GM12878 (cell line): ENCODE results near the gene LAMA4.

ENCODE experiments used
- HCFC1 ChIP-seq: fragments of 150-350 bp; IDR thresholded peaks from 2 replicates; pipeline ENCODE4 v1.6.1; 2014; ENCODE audit warnings: low read length
- MXI1 ChIP-seq: fragments of 150-350 bp; IDR thresholded peaks from 2 replicates; pipeline ENCODE4 v1.6.1; 2011; ENCODE audit warnings: low read depth, mild to moderate bottlenecking, inconsistent platforms, low read length, improper control_type of control experiment
- POLR2A ChIP-seq: IDR thresholded peaks from 2 replicates; pipeline ENCODE4 v1.6.1; 2011; ENCODE audit warnings: low read depth, mild to moderate bottlenecking, low read length
- RFX5 ChIP-seq: IDR thresholded peaks from 2 replicates; pipeline ENCODE4 v1.6.1; 2011; ENCODE audit warnings: low read depth, low read length, improper control_type of control experiment
- SUZ12 ChIP-seq: fragments of 200-600 bp; sonication (generic); IDR thresholded peaks from one replicate; pipeline ENCODE4 v1.6.1; 2018; ENCODE audit warnings: antibody characterized with exemption, mild to moderate bottlenecking; ENCODE audit not compliant: unreplicated experiment
- TCF7 ChIP-seq: IDR thresholded peaks from 2 replicates; pipeline ENCODE4 v1.6.1; 2014; ENCODE audit warnings: antibody characterized with exemption, borderline replicate concordance
- ZNF274 ChIP-seq: IDR thresholded peaks from one replicate; pipeline ENCODE4 v1.8.0; 2011; ENCODE audit not compliant: insufficient read length, insufficient read depth
- TF ChIP-seq, protein P1 (sequence below): fragments of 450-650 bp; formaldehyde crosslinking; IDR thresholded peaks from 2 replicates; pipeline ENCODE4 v1.4.0; 2020; ENCODE audit warnings: mild to moderate bottlenecking, moderate library complexity
- TF ChIP-seq, protein P2 (sequence below): IDR thresholded peaks from 2 replicates; pipeline ENCODE4 v1.6.1; 2011; ENCODE audit warnings: low read depth, mild to moderate bottlenecking, low read length, moderate library complexity, borderline replicate concordance; ENCODE audit errors: extremely low read depth
- TF ChIP-seq, protein P3 (sequence below): fragments of 450-650 bp; IDR thresholded peaks from 2 replicates; pipeline ENCODE4 v1.6.1; 2017; ENCODE audit warnings: mild to moderate bottlenecking
- TF ChIP-seq, protein P4 (sequence below): IDR thresholded peaks from 2 replicates; pipeline ENCODE4 v1.6.1; 2012; ENCODE audit warnings: low read length, inconsistent platforms

DNA sequence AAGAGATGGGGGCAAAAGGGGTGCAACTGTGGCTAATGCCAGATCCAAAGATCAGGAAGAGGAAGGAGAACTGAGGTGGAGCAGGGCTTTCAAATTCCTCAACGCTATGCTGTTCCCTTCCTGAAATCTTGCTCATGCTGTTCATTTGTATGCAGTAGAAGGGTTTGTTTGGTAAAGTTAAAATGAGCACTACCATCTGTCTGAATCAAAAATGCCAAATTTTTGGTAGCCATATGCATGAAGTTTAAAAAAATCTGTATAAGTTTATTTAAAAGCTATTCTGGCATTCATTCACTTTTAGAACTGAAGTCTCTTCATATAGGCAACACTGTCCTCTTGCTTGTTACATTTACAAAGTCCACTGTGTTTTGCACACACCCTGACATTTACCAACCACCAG, 84.8 kb downstream of the LAMA4 start:
- TF ChIP-seq RFX5 = no peak
- no peak for TF ChIP-seq POLR2A
- TF ChIP-seq, protein P1, sequence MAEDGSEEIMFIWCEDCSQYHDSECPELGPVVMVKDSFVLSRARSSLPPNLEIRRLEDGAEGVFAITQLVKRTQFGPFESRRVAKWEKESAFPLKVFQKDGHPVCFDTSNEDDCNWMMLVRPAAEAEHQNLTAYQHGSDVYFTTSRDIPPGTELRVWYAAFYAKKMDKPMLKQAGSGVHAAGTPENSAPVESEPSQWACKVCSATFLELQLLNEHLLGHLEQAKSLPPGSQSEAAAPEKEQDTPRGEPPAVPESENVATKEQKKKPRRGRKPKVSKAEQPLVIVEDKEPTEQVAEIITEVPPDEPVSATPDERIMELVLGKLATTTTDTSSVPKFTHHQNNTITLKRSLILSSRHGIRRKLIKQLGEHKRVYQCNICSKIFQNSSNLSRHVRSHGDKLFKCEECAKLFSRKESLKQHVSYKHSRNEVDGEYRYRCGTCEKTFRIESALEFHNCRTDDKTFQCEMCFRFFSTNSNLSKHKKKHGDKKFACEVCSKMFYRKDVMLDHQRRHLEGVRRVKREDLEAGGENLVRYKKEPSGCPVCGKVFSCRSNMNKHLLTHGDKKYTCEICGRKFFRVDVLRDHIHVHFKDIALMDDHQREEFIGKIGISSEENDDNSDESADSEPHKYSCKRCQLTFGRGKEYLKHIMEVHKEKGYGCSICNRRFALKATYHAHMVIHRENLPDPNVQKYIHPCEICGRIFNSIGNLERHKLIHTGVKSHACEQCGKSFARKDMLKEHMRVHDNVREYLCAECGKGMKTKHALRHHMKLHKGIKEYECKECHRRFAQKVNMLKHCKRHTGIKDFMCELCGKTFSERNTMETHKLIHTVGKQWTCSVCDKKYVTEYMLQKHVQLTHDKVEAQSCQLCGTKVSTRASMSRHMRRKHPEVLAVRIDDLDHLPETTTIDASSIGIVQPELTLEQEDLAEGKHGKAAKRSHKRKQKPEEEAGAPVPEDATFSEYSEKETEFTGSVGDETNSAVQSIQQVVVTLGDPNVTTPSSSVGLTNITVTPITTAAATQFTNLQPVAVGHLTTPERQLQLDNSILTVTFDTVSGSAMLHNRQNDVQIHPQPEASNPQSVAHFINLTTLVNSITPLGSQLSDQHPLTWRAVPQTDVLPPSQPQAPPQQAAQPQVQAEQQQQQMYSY (CRISPR knock-in tag) = no peak
- TF ChIP-seq, protein P2, sequence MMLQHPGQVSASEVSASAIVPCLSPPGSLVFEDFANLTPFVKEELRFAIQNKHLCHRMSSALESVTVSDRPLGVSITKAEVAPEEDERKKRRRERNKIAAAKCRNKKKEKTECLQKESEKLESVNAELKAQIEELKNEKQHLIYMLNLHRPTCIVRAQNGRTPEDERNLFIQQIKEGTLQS = no peak
- no peak for TF ChIP-seq HCFC1
- TF ChIP-seq TCF7 = no peak
- TF ChIP-seq, protein P3, sequence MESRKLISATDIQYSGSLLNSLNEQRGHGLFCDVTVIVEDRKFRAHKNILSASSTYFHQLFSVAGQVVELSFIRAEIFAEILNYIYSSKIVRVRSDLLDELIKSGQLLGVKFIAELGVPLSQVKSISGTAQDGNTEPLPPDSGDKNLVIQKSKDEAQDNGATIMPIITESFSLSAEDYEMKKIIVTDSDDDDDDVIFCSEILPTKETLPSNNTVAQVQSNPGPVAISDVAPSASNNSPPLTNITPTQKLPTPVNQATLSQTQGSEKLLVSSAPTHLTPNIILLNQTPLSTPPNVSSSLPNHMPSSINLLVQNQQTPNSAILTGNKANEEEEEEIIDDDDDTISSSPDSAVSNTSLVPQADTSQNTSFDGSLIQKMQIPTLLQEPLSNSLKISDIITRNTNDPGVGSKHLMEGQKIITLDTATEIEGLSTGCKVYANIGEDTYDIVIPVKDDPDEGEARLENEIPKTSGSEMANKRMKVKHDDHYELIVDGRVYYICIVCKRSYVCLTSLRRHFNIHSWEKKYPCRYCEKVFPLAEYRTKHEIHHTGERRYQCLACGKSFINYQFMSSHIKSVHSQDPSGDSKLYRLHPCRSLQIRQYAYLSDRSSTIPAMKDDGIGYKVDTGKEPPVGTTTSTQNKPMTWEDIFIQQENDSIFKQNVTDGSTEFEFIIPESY = no peak
- TF ChIP-seq, protein P4, sequence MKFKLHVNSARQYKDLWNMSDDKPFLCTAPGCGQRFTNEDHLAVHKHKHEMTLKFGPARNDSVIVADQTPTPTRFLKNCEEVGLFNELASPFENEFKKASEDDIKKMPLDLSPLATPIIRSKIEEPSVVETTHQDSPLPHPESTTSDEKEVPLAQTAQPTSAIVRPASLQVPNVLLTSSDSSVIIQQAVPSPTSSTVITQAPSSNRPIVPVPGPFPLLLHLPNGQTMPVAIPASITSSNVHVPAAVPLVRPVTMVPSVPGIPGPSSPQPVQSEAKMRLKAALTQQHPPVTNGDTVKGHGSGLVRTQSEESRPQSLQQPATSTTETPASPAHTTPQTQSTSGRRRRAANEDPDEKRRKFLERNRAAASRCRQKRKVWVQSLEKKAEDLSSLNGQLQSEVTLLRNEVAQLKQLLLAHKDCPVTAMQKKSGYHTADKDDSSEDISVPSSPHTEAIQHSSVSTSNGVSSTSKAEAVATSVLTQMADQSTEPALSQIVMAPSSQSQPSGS = no peak
- no peak for TF ChIP-seq ZNF274
- TF ChIP-seq SUZ12 = no peak
- no peak for TF ChIP-seq MXI1
